Measurements from ENCODE around the gene RELN. TPM values are rescaled to one million over a fixed set of nuclear protein-coding genes. Genes with fewer than 3 reads are reported as not detected.

RELN gene
- total and polyA plus RNA-seq, 2 of the 13 experiments (the other 11 are each of a cell fraction or from before 2014, with no cell fraction given), result 315 to 332 TPM

- H3K27ac ChIP-seq (ENCODE audit: extremely low read length, insufficient read depth, low read length), result no peak overlapping the region
- TF ChIP-seq GATA4 (IDR thresholded peaks at IDR 0.05; ENCODE audit: borderline replicate concordance, low read depth) (no peak), RBM22 (optimal IDR thresholded peaks at IDR 0.05; ENCODE audit: low read length) (peak; percentile 35)
- BruUV-seq (replicated peaks), result no TSS peak
- no peak for FAIRE-seq
- no peaks in the 10 kb centered on the region for H3K9me3 ChIP-seq (ENCODE audit: low read length)
- in situ Hi-C loops (cut with HindIII; ENCODE audit: extremely low pct_ligation_motif_present, low pct_unique_long_range_greater_than_20kb), result no loop called here
- POLR2A ChIA-PET, result no interaction called here
- CTCF ChIA-PET (ENCODE audit: low intra/inter-chr PET ratio, low total read pairs), result no interaction called here
- no peak overlapping the region for H2AFZ ChIP-seq (ENCODE audit: low read length)
- no peaks in the 10 kb centered on the region for H3K79me2 ChIP-seq (ENCODE audit: insufficient read depth, low read length)
- no peaks in the 10 kb centered on the region for H3K27me3 ChIP-seq (ENCODE audit: control insufficient read depth in 1 of 2, insufficient read depth in 2 of 2, low read length in 2 of 2)
- intact Hi-C loops (cut with micrococcal nuclease; ENCODE audit: unreplicated experiment), result no loop called here
- H3K4me3 ChIP-seq (replicated peaks in 1 of 3; ENCODE audit: insufficient read depth in 1 of 3, low read depth in 2 of 3, low read length in 3 of 3), result no peak overlapping the region
- H3K9ac ChIP-seq (ENCODE audit: insufficient read depth, low read depth, low read length), result no peak overlapping the region
- H4K20me1 ChIP-seq (ENCODE audit: insufficient read depth, low read length), result no peaks in the 10 kb centered on the region
- H3K4me2 ChIP-seq (ENCODE audit: low read depth, low read length), result no peak overlapping the region
- 88% methylated on average over 2 of the region's 2 CpGs for WGBS (ENCODE audit: low lambda C conversion rate)
- H3K36me3 ChIP-seq (replicated peaks in 1 of 2; ENCODE audit: control insufficient read depth in 1 of 2, insufficient read depth in 2 of 2, low read length in 2 of 2), result peaks cover 0 to 34% of the 10 kb centered on the region in 2 experiments; a peak in 3 of 5 replicates
- DNase-seq (ENCODE audit: low spot score), result no peak
- ATAC-seq, result peak; percentile 31; the same call in 2 of the 3 replicates
- no peaks in the 10 kb centered on the region for H3K4me1 ChIP-seq (ENCODE audit: insufficient read depth, low read length)
Measured at GRCh38 chr7:103564416-103564815, 425.0 kb downstream of the RELN start.

- in situ Hi-C loops (cut with HindIII; ENCODE audit: extremely low pct_ligation_motif_present, low pct_unique_long_range_greater_than_20kb), result no loop called here
- H3K36me3 ChIP-seq (replicated peaks in 1 of 2; ENCODE audit: control insufficient read depth in 1 of 2, insufficient read depth in 2 of 2, low read length in 2 of 2), result peaks cover 2 to 43% of the 10 kb centered on the region in 2 experiments; a peak in 3 of 5 replicates
- ChIA-PET POLR2A (no interaction called here), CTCF (ENCODE audit: low intra/inter-chr PET ratio, low total read pairs) (no interaction called here)
- no peaks in the 10 kb centered on the region for H3K4me1 ChIP-seq (ENCODE audit: insufficient read depth, low read length)
- ATAC-seq, result no peak
- H3K4me3 ChIP-seq (replicated peaks in 1 of 3; ENCODE audit: insufficient read depth in 1 of 3, low read depth in 2 of 3, low read length in 3 of 3), result no peak overlapping the region
- no peak overlapping the region for H3K4me2 ChIP-seq (ENCODE audit: low read depth, low read length)
- WGBS (ENCODE audit: low lambda C conversion rate), result 65% methylated on average over 1 of the region's 1 CpG
- no TSS peak for BruUV-seq (replicated peaks)
- no peaks in the 10 kb centered on the region for H4K20me1 ChIP-seq (ENCODE audit: insufficient read depth, low read length)
- no peak for DNase-seq (ENCODE audit: low spot score)
- H3K27ac ChIP-seq (ENCODE audit: extremely low read length, insufficient read depth, low read length), result no peak overlapping the region
- no peak overlapping the region for H3K9ac ChIP-seq (ENCODE audit: insufficient read depth, low read depth, low read length)
- H3K27me3 ChIP-seq (ENCODE audit: control insufficient read depth in 1 of 2, insufficient read depth in 2 of 2, low read length in 2 of 2), result no peaks in the 10 kb centered on the region
- H2AFZ ChIP-seq (ENCODE audit: low read length), result no peak overlapping the region
- no peaks in the 10 kb centered on the region for H3K9me3 ChIP-seq (ENCODE audit: low read length)
- intact Hi-C loops (cut with micrococcal nuclease; ENCODE audit: unreplicated experiment), result no loop called here
- FAIRE-seq, result no peak
- H3K79me2 ChIP-seq (ENCODE audit: insufficient read depth, low read length), result no peaks in the 10 kb centered on the region
- TF ChIP-seq, protein P1, sequence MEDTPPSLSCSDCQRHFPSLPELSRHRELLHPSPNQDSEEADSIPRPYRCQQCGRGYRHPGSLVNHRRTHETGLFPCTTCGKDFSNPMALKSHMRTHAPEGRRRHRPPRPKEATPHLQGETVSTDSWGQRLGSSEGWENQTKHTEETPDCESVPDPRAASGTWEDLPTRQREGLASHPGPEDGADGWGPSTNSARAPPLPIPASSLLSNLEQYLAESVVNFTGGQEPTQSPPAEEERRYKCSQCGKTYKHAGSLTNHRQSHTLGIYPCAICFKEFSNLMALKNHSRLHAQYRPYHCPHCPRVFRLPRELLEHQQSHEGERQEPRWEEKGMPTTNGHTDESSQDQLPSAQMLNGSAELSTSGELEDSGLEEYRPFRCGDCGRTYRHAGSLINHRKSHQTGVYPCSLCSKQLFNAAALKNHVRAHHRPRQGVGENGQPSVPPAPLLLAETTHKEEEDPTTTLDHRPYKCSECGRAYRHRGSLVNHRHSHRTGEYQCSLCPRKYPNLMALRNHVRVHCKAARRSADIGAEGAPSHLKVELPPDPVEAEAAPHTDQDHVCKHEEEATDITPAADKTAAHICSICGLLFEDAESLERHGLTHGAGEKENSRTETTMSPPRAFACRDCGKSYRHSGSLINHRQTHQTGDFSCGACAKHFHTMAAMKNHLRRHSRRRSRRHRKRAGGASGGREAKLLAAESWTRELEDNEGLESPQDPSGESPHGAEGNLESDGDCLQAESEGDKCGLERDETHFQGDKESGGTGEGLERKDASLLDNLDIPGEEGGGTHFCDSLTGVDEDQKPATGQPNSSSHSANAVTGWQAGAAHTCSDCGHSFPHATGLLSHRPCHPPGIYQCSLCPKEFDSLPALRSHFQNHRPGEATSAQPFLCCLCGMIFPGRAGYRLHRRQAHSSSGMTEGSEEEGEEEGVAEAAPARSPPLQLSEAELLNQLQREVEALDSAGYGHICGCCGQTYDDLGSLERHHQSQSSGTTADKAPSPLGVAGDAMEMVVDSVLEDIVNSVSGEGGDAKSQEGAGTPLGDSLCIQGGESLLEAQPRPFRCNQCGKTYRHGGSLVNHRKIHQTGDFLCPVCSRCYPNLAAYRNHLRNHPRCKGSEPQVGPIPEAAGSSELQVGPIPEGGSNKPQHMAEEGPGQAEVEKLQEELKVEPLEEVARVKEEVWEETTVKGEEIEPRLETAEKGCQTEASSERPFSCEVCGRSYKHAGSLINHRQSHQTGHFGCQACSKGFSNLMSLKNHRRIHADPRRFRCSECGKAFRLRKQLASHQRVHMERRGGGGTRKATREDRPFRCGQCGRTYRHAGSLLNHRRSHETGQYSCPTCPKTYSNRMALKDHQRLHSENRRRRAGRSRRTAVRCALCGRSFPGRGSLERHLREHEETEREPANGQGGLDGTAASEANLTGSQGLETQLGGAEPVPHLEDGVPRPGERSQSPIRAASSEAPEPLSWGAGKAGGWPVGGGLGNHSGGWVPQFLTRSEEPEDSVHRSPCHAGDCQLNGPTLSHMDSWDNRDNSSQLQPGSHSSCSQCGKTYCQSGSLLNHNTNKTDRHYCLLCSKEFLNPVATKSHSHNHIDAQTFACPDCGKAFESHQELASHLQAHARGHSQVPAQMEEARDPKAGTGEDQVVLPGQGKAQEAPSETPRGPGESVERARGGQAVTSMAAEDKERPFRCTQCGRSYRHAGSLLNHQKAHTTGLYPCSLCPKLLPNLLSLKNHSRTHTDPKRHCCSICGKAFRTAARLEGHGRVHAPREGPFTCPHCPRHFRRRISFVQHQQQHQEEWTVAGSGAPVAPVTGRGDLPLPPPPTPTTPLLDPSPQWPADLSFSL (CRISPR knock-in tag; IDR thresholded peaks at IDR 0.05), result no peak
- no peak for TF ChIP-seq ZNF441 (CRISPR knock-in tag; IDR thresholded peaks at IDR 0.05; ENCODE audit: borderline replicate concordance)
- TF ChIP-seq ZNF75D (CRISPR knock-in tag; IDR thresholded peaks at IDR 0.05; ENCODE audit: borderline replicate concordance), result no peak
- no peak for TF ChIP-seq HNRNPL (IDR thresholded peaks at IDR 0.05; ENCODE audit: low read depth, low read length)
- no peak for TF ChIP-seq BRCA1 (CRISPR knock-in tag; IDR thresholded peaks at IDR 0.05)
- TF ChIP-seq FOXC1 (CRISPR knock-in tag; IDR thresholded peaks at IDR 0.05; ENCODE audit: borderline replicate concordance), result no peak
- TF ChIP-seq ZNF546 (CRISPR knock-in tag; conservative IDR thresholded peaks at IDR 0.05), result no peak
- TF ChIP-seq SRSF4 (IDR thresholded peaks at IDR 0.05; ENCODE audit: low read depth, low read length, poor library complexity, severe bottlenecking), result no peak
- no peak for TF ChIP-seq KDM1A (CRISPR knock-in tag; IDR thresholded peaks at IDR 0.05)
- TF ChIP-seq GATA4 (IDR thresholded peaks at IDR 0.05; ENCODE audit: borderline replicate concordance, low read depth), result no peak
Measured at GRCh38 chr7:103560136-103560535, 429.3 kb downstream of the RELN start.
